GM23338 (cell line): ENCODE data around the gene DUS2. TPM values are rescaled to one million over a fixed set of nuclear protein-coding genes. Genes with fewer than 3 reads are reported as not detected.

ENCODE experiments used
- ATAC-seq: fragments of 200-7000 bp; cut with Tn5 transposase; 3 replicates; pipeline ENCODE4 v1.9.1; 2020
- DNase-seq: peaks from one replicate; pipeline ENCODE4 v3.0.0-alpha.2; 2015; ENCODE audit warnings: low spot score
- H2AFZ ChIP-seq: fragments of 200-600 bp; sonication (generic); 2 replicates; pipeline ENCODE4 v1.8.0; 2016; ENCODE audit warnings: antibody characterized with exemption, mild to moderate bottlenecking, moderate library complexity
- H3F3A ChIP-seq: fragments of 200-600 bp; sonication (generic); replicated peaks from 2 replicates; pipeline ENCODE4 v1.8.0; 2017; ENCODE audit warnings: antibody characterized with exemption, mixed run types, low read depth
- H3K27ac ChIP-seq: fragments of 200-600 bp; sonication (generic); 2 replicates; pipeline ENCODE4 v1.6.1; 2016; ENCODE audit warnings: low read depth
- H3K27me3 ChIP-seq: fragments of 200-600 bp; sonication (generic); 2 replicates; pipeline ENCODE4 v1.8.0; 2016; ENCODE audit warnings: mild to moderate bottlenecking, mixed run types, moderate library complexity; ENCODE audit not compliant: insufficient read depth
- H3K36me3 ChIP-seq: fragments of 200-600 bp; sonication (generic); 2 replicates; pipeline ENCODE4 v1.8.0; 2016; ENCODE audit warnings: mild to moderate bottlenecking; ENCODE audit not compliant: insufficient read depth
- H3K4me1 ChIP-seq: fragments of 200-600 bp; sonication (generic); 2 replicates; pipeline ENCODE4 v1.8.0; 2016; ENCODE audit warnings: mild to moderate bottlenecking, moderate library complexity; ENCODE audit not compliant: insufficient read depth
- H3K4me2 ChIP-seq: fragments of 200-600 bp; sonication (generic); 2 replicates; pipeline ENCODE4 v1.7.1; 2017; ENCODE audit warnings: mixed run types
- H3K4me3 ChIP-seq: fragments of 200-600 bp; sonication (generic); 2 replicates; pipeline ENCODE4 v1.6.1; 2016; ENCODE audit warnings: mixed run types
- H3K79me2 ChIP-seq: fragments of 200-600 bp; sonication (generic); replicated peaks from 2 replicates; pipeline ENCODE4 v1.8.0; 2017; ENCODE audit warnings: mild to moderate bottlenecking; ENCODE audit not compliant: insufficient read depth
- H3K9me2 ChIP-seq: fragments of 200-600 bp; sonication (generic); 2 replicates; pipeline ENCODE4 v1.8.0; 2017; ENCODE audit not compliant: insufficient read depth
- H4K20me1 ChIP-seq: fragments of 200-600 bp; sonication (generic); replicated peaks from 2 replicates; pipeline ENCODE4 v1.8.0; 2017; ENCODE audit warnings: mild to moderate bottlenecking; ENCODE audit not compliant: insufficient read depth
- H3K27ac Mint-ChIP-seq: 2 replicates; pipeline ENCODE4 v1.8.0; 2020; ENCODE audit warnings: inconsistent platforms, mild to moderate bottlenecking, moderate library complexity, mixed read lengths
- H3K27me3 Mint-ChIP-seq: 3 replicates; pipeline ENCODE4 v1.8.0; 2022; ENCODE audit warnings: low read depth, mild to moderate bottlenecking, moderate library complexity, mixed read lengths, inconsistent platforms; ENCODE audit not compliant: insufficient read depth, poor library complexity
- H3K36me3 Mint-ChIP-seq: 3 replicates; pipeline ENCODE4 v1.8.0; 2021; ENCODE audit warnings: low read depth, mild to moderate bottlenecking, inconsistent platforms, moderate library complexity, mixed read lengths
- H3K4me1 Mint-ChIP-seq: 3 replicates; pipeline ENCODE4 v1.8.0; 2020; ENCODE audit warnings: mild to moderate bottlenecking, inconsistent platforms, mixed read lengths
- H3K4me3 Mint-ChIP-seq: 3 replicates; pipeline ENCODE4 v1.8.0; 2021; ENCODE audit warnings: moderate library complexity, mild to moderate bottlenecking, inconsistent platforms, mixed read lengths
- H3K9me3 Mint-ChIP-seq: 3 replicates; pipeline ENCODE4 v1.8.0; 2020; ENCODE audit warnings: moderate library complexity, mild to moderate bottlenecking, inconsistent platforms, mixed read lengths
- CREB1 ChIP-seq: fragments of 250-450 bp; sonication (Bioruptor Pico); IDR thresholded peaks from 2 replicates; pipeline ENCODE4 v1.5.0; 2020; ENCODE audit warnings: low read depth, mild to moderate bottlenecking, moderate library complexity
- CTCF ChIP-seq, 2 experiments: fragments of 200-600 bp in 1 of 2; sonication (generic) in 1 of 2; conservative IDR thresholded peaks; 2 replicates each; pipeline versions ENCODE4 v1.5.1 to v1.6.1; 2016 to 2017; ENCODE audit warnings: antibody characterized with exemption in 2 of 2, low read depth in 2 of 2, mild to moderate bottlenecking in 2 of 2, moderate library complexity in 1 of 2
- ETS1 ChIP-seq: IDR thresholded peaks from 2 replicates; pipeline ENCODE4 v1.6.1; 2016; ENCODE audit warnings: antibody characterized with exemption
- EZH2 ChIP-seq: fragments of 200-600 bp; sonication (generic); IDR thresholded peaks from one replicate; pipeline ENCODE4 v1.8.0; 2017; ENCODE audit warnings: antibody characterized with exemption, mild to moderate bottlenecking, low read depth; ENCODE audit not compliant: unreplicated experiment
- EZH2phosphoT487 ChIP-seq: fragments of 200-600 bp; sonication (generic); IDR thresholded peaks from one replicate; pipeline ENCODE4 v1.8.1; 2018; ENCODE audit warnings: antibody characterized with exemption; ENCODE audit not compliant: unreplicated experiment
- JUNB ChIP-seq: IDR thresholded peaks from one replicate; pipeline ENCODE4 v1.6.1; 2016; ENCODE audit warnings: antibody characterized with exemption; ENCODE audit not compliant: unreplicated experiment
- NANOG ChIP-seq: IDR thresholded peaks from 2 replicates; pipeline ENCODE4 v1.6.1; 2016; ENCODE audit warnings: antibody characterized with exemption, borderline replicate concordance
- POLR2AphosphoS5 ChIP-seq: IDR thresholded peaks from 2 replicates; pipeline ENCODE4 v1.6.1; 2016; ENCODE audit warnings: antibody characterized with exemption, low read depth
- STAT1 ChIP-seq: IDR thresholded peaks from one replicate; pipeline ENCODE4 v1.6.1; 2016; ENCODE audit warnings: antibody characterized with exemption; ENCODE audit not compliant: unreplicated experiment
- ZNF114 ChIP-seq: fragments of 250-450 bp; sonication (Bioruptor Pico); IDR thresholded peaks from 2 replicates; pipeline ENCODE4 v1.5.0; 2020; ENCODE audit warnings: mild to moderate bottlenecking, moderate library complexity
- ZNF331 ChIP-seq: fragments of 250-450 bp; sonication (Bioruptor Pico); IDR thresholded peaks from 2 replicates; pipeline ENCODE4 v1.5.0; 2020; ENCODE audit warnings: low read depth, mild to moderate bottlenecking, moderate library complexity
- polyA plus RNA-seq: library from polyadenylated mRNA; unstranded; fragments of >200 nt; fragmentation: Nextera tagmentation; extraction: Ambion mirVana; gene quantifications from 2 replicates; pipeline ENCODE4 v1.2.1, GENCODE V29; 2016
- total RNA-seq: library from RNA; depleted of rRNA; stranded (reverse); fragments of >200 nt; shearing (Covaris generic); gene quantifications from 2 replicates; pipeline ENCODE4 v1.2.3, GENCODE V29; 2014
- TF ChIP-seq, protein P1 (sequence below): IDR thresholded peaks from one replicate; pipeline ENCODE4 v1.6.1; 2018; ENCODE audit warnings: antibody characterized with exemption; ENCODE audit not compliant: unreplicated experiment
- TF ChIP-seq, protein P2 (sequence below): fragments of 250-450 bp; sonication (Bioruptor Pico); IDR thresholded peaks from 2 replicates; pipeline ENCODE4 v1.5.0; 2020; ENCODE audit warnings: mild to moderate bottlenecking, moderate library complexity

The DUS2 gene
- total and polyA plus RNA-seq, 2 experiments from 2014 or later, result 13.3 to 26.4 TPM

- Mint-ChIP-seq H3K4me1 (peaks cover 8% of the 10 kb centered on the region; the same call in 2 of the 3 replicates), H3K27me3 (peaks cover 4% of the 10 kb centered on the region), H3K36me3 (no peaks in the 10 kb centered on the region), H3K4me3 (no peak overlapping the region), H3K27ac (0 out of 2 replicates have a peak overlapping the region, but pooled peaks have one; percentile 26), H3K9me3 (no peaks in the 10 kb centered on the region)
- Histone ChIP-seq H3F3A (0 out of 2 replicates have a peak, but pooled peaks cover 3% of the 10 kb centered on the region), H3K4me3 (no peak overlapping the region), H3K27ac (no peak overlapping the region), H3K27me3 (no peaks in the 10 kb centered on the region), H3K36me3 (no peaks in the 10 kb centered on the region), H2AFZ (no peak overlapping the region), H3K9me2 (0 out of 2 replicates have a peak, but pooled peaks cover 2% of the 10 kb centered on the region), H3K4me1 (no peaks in the 10 kb centered on the region), H4K20me1 (no peaks in the 10 kb centered on the region), H3K4me2 (no peak overlapping the region), H3K79me2 (no peaks in the 10 kb centered on the region)
- no peak for TF ChIP-seq ZNF331 (CRISPR knock-in tag)
- no peak for TF ChIP-seq CREB1 (CRISPR knock-in tag)
- TF ChIP-seq POLR2AphosphoS5, result no peak
- TF ChIP-seq EZH2phosphoT487, result no peak
- TF ChIP-seq CTCF (conservative IDR thresholded peaks at IDR 0.05; ENCODE audit: low read depth in 2 of 2), result no peak
- TF ChIP-seq ZNF114 (CRISPR knock-in tag), result no peak
- no peak for TF ChIP-seq ETS1
- TF ChIP-seq, protein P1, sequence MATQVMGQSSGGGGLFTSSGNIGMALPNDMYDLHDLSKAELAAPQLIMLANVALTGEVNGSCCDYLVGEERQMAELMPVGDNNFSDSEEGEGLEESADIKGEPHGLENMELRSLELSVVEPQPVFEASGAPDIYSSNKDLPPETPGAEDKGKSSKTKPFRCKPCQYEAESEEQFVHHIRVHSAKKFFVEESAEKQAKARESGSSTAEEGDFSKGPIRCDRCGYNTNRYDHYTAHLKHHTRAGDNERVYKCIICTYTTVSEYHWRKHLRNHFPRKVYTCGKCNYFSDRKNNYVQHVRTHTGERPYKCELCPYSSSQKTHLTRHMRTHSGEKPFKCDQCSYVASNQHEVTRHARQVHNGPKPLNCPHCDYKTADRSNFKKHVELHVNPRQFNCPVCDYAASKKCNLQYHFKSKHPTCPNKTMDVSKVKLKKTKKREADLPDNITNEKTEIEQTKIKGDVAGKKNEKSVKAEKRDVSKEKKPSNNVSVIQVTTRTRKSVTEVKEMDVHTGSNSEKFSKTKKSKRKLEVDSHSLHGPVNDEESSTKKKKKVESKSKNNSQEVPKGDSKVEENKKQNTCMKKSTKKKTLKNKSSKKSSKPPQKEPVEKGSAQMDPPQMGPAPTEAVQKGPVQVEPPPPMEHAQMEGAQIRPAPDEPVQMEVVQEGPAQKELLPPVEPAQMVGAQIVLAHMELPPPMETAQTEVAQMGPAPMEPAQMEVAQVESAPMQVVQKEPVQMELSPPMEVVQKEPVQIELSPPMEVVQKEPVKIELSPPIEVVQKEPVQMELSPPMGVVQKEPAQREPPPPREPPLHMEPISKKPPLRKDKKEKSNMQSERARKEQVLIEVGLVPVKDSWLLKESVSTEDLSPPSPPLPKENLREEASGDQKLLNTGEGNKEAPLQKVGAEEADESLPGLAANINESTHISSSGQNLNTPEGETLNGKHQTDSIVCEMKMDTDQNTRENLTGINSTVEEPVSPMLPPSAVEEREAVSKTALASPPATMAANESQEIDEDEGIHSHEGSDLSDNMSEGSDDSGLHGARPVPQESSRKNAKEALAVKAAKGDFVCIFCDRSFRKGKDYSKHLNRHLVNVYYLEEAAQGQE, result no peak
- no peak for TF ChIP-seq EZH2
- TF ChIP-seq NANOG, result no peak
- TF ChIP-seq JUNB, result no peak
- TF ChIP-seq STAT1, result no peak
- TF ChIP-seq, protein P2, sequence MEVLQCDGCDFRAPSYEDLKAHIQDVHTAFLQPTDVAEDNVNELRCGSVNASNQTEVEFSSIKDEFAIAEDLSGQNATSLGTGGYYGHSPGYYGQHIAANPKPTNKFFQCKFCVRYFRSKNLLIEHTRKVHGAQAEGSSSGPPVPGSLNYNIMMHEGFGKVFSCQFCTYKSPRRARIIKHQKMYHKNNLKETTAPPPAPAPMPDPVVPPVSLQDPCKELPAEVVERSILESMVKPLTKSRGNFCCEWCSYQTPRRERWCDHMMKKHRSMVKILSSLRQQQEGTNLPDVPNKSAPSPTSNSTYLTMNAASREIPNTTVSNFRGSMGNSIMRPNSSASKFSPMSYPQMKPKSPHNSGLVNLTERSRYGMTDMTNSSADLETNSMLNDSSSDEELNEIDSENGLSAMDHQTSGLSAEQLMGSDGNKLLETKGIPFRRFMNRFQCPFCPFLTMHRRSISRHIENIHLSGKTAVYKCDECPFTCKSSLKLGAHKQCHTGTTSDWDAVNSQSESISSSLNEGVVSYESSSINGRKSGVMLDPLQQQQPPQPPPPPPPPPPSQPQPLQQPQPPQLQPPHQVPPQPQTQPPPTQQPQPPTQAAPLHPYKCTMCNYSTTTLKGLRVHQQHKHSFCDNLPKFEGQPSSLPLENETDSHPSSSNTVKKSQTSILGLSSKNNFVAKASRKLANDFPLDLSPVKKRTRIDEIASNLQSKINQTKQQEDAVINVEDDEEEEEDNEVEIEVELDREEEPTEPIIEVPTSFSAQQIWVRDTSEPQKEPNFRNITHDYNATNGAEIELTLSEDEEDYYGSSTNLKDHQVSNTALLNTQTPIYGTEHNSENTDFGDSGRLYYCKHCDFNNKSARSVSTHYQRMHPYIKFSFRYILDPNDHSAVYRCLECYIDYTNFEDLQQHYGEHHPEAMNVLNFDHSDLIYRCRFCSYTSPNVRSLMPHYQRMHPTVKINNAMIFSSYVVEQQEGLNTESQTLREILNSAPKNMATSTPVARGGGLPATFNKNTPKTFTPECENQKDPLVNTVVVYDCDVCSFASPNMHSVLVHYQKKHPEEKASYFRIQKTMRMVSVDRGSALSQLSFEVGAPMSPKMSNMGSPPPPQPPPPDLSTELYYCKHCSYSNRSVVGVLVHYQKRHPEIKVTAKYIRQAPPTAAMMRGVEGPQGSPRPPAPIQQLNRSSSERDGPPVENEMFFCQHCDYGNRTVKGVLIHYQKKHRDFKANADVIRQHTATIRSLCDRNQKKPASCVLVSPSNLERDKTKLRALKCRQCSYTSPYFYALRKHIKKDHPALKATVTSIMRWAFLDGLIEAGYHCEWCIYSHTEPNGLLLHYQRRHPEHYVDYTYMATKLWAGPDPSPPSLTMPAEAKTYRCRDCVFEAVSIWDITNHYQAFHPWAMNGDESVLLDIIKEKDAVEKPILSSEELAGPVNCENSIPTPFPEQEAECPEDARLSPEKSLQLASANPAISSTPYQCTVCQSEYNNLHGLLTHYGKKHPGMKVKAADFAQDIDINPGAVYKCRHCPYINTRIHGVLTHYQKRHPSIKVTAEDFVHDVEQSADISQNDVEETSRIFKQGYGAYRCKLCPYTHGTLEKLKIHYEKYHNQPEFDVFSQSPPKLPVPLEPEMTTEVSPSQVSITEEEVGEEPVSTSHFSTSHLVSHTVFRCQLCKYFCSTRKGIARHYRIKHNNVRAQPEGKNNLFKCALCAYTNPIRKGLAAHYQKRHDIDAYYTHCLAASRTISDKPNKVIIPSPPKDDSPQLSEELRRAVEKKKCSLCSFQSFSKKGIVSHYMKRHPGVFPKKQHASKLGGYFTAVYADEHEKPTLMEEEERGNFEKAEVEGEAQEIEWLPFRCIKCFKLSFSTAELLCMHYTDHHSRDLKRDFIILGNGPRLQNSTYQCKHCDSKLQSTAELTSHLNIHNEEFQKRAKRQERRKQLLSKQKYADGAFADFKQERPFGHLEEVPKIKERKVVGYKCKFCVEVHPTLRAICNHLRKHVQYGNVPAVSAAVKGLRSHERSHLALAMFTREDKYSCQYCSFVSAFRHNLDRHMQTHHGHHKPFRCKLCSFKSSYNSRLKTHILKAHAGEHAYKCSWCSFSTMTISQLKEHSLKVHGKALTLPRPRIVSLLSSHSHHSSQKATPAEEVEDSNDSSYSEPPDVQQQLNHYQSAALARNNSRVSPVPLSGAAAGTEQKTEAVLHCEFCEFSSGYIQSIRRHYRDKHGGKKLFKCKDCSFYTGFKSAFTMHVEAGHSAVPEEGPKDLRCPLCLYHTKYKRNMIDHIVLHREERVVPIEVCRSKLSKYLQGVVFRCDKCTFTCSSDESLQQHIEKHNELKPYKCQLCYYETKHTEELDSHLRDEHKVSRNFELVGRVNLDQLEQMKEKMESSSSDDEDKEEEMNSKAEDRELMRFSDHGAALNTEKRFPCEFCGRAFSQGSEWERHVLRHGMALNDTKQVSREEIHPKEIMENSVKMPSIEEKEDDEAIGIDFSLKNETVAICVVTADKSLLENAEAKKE (CRISPR knock-in tag), result no peak
- DNase-seq (no peak), ATAC-seq (no peak)
Observed at GRCh38 chr16:68003031-68003430, 20.1 kb upstream of the DUS2 start.
